Measurements from ENCODE around the gene PDGFB.

Gene PDGFB

DNA sequence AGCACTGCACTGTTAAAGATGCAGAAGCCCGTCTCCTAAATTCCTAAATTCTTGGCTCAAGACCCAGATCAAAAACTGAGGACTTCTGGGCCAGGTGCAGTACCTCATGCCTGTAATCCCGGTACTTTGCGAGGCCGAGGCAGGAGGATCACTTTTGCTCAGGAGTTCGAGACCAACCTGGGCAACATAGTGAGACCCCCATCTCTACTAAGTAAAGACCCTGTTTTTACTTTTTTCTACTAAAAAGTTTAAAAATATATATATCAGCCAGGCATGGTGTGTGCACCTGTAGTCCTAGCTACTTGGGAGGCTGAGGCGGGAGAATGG lies 29.7 kb downstream of the PDGFB start:
- Histone ChIP-seq H3K79me2 (ENCODE audit: low read length) (no peaks in the 10 kb centered on the region), H3K9me3 (ENCODE audit: insufficient read depth, low read length) (no peaks in the 10 kb centered on the region), H3K27ac (ENCODE audit: low read length) (no peak overlapping the region), H4K20me1 (ENCODE audit: insufficient read depth, low read length) (no peaks in the 10 kb centered on the region), H2AFZ (ENCODE audit: low read depth, low read length) (no peak overlapping the region), H3K4me2 (ENCODE audit: low read length) (no peak overlapping the region), H3K9ac (ENCODE audit: low read length) (no peak overlapping the region), H3K36me3 (replicated peaks; ENCODE audit: low read depth, low read length) (no peaks in the 10 kb centered on the region), H3K27me3 (ENCODE audit: low read depth, low read length) (peaks cover 16% of the 10 kb centered on the region), H3K4me1 (ENCODE audit: low read length) (peaks cover 4% of the 10 kb centered on the region; the same call in 1 of the 2 replicates), H3K4me3 (ENCODE audit: low read length) (no peak overlapping the region)
- no peak for TF ChIP-seq EZH2phosphoT487 (IDR thresholded peaks at IDR 0.05; ENCODE audit: low read depth)
- TF ChIP-seq, protein P1, sequence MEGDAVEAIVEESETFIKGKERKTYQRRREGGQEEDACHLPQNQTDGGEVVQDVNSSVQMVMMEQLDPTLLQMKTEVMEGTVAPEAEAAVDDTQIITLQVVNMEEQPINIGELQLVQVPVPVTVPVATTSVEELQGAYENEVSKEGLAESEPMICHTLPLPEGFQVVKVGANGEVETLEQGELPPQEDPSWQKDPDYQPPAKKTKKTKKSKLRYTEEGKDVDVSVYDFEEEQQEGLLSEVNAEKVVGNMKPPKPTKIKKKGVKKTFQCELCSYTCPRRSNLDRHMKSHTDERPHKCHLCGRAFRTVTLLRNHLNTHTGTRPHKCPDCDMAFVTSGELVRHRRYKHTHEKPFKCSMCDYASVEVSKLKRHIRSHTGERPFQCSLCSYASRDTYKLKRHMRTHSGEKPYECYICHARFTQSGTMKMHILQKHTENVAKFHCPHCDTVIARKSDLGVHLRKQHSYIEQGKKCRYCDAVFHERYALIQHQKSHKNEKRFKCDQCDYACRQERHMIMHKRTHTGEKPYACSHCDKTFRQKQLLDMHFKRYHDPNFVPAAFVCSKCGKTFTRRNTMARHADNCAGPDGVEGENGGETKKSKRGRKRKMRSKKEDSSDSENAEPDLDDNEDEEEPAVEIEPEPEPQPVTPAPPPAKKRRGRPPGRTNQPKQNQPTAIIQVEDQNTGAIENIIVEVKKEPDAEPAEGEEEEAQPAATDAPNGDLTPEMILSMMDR (IDR thresholded peaks at IDR 0.05; ENCODE audit: low read depth, low read length), result no peak

DNA sequence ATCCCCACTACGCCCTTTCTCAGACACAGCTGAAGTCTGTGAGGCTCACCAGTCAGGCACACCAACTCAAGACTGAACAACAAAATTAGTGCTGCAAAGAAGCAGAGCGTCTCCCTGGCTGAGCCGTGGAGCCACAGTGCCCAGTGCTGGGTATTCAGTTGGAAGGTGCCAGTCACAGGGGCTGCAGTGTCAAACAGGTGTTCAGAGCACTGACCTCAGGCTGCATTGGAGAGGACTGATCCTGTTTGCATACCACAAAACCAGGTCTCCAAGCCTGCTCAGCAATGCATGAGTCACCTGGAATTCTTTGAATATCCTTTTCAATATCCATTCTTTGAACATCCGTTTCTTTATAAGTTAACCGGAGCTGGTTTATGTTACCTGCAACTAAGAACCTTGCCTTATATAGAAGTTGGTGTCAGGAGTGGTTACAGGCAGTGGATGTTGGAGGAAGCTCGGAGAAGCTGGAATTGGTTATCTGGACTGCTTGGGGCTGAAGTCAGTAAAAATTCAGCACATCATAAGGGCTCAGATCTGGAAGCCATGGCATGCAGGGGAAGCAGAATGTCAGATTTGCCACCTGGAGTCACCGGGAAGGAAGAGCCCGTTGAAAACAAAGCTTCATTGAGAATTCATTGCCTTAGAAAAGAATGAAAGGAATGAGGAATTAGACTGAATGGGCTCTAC lies 30.3 kb downstream of the PDGFB start:
- Histone ChIP-seq H3K27me3 (ENCODE audit: low read depth, low read length) (peaks cover 16% of the 10 kb centered on the region), H3K4me1 (ENCODE audit: low read length) (peaks cover 1% of the 10 kb centered on the region; the same call in 1 of the 2 replicates), H3K79me2 (ENCODE audit: low read length) (no peaks in the 10 kb centered on the region), H3K36me3 (replicated peaks; ENCODE audit: low read depth, low read length) (no peaks in the 10 kb centered on the region), H3K27ac (ENCODE audit: low read length) (no peak overlapping the region), H3K9me3 (ENCODE audit: insufficient read depth, low read length) (no peaks in the 10 kb centered on the region), H3K4me3 (ENCODE audit: low read length) (no peak overlapping the region), H2AFZ (ENCODE audit: low read depth, low read length) (no peak overlapping the region), H4K20me1 (ENCODE audit: insufficient read depth, low read length) (no peaks in the 10 kb centered on the region), H3K9ac (ENCODE audit: low read length) (no peak overlapping the region), H3K4me2 (ENCODE audit: low read length) (no peak overlapping the region)
- TF ChIP-seq, protein P1 (IDR thresholded peaks at IDR 0.05; ENCODE audit: low read depth, low read length), result no peak

DNA sequence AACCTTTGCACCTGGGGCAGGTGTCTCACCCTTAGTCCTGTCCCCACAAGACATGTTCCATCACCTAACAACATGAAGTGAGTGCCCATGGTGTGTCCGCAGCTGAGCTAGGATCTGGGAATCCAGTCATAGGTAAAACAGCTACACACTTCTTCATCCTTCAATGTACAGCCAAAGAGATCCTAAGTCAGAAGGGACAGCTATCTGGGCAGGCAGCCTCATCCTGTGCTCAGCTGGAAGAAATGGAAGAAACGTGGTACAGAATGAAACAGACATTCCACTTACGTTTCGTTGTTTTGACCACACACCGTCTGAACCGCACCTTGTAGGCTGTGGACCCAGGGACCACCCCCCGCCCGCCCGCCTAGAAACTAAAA lies 30.8 kb downstream of the PDGFB start:
- no peaks in the 10 kb centered on the region for H3K4me1 ChIP-seq (ENCODE audit: low read length)
- no peak overlapping the region for H3K4me3 ChIP-seq (ENCODE audit: low read length)
- H3K79me2 ChIP-seq (ENCODE audit: low read length), result no peaks in the 10 kb centered on the region
- no peak overlapping the region for H3K4me2 ChIP-seq (ENCODE audit: low read length)
- H4K20me1 ChIP-seq (ENCODE audit: insufficient read depth, low read length), result no peaks in the 10 kb centered on the region
- peaks cover 16% of the 10 kb centered on the region for H3K27me3 ChIP-seq (ENCODE audit: low read depth, low read length)
- no peaks in the 10 kb centered on the region for H3K36me3 ChIP-seq (replicated peaks; ENCODE audit: low read depth, low read length)
- no peak overlapping the region for H3K9ac ChIP-seq (ENCODE audit: low read length)
- H3K27ac ChIP-seq (ENCODE audit: low read length), result no peak overlapping the region
- no peaks in the 10 kb centered on the region for H3K9me3 ChIP-seq (ENCODE audit: insufficient read depth, low read length)
- H2AFZ ChIP-seq (ENCODE audit: low read depth, low read length), result no peak overlapping the region
- TF ChIP-seq, protein P1 (IDR thresholded peaks at IDR 0.05; ENCODE audit: low read depth, low read length), result no peak
- no peak for TF ChIP-seq EZH2phosphoT487 (IDR thresholded peaks at IDR 0.05; ENCODE audit: low read depth)

DNA sequence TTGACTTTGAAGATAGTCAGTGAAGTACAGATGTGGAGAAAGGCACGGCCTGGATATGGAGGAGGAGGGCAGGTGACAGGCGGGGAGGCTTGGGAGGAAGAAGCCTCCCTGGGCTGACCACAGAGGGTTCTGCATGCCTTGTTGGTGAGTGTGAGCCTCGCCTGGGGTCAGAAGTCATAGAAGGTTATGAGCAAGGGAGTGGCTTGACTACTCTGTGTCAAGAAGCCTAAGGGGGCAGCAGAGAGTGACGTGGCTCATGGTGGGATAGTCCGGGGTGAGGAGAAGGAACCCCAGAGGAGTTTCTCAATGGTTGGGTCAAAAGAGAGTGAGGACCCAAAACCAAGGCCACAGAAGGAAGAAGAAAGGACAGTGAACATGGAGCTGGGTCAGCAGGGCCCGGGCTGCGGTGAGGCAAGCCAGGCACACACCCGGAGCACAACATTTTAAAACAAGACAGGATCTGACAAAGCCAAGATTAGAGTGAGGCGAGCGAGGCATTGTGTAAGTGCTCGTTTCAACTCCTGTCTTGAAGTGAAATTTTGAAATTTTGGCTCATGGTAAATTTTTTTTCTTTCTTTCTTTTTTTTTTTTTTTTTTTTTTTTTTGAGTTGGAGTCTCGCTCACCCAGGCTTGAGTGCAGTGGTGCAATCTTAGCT lies 31.9 kb downstream of the PDGFB start:
- TF ChIP-seq, protein P1 (IDR thresholded peaks at IDR 0.05; ENCODE audit: low read depth, low read length), result no peak
- no peak for TF ChIP-seq EZH2phosphoT487 (IDR thresholded peaks at IDR 0.05; ENCODE audit: low read depth)
- no peak overlapping the region for H2AFZ ChIP-seq (ENCODE audit: low read depth, low read length)

More for the DNA sequence above, 31.9 kb downstream of the PDGFB start:
- Histone ChIP-seq H4K20me1 (ENCODE audit: insufficient read depth, low read length) (no peaks in the 10 kb centered on the region), H3K4me3 (ENCODE audit: low read length) (no peak overlapping the region), H3K27me3 (ENCODE audit: low read depth, low read length) (peaks cover 16% of the 10 kb centered on the region), H3K9me3 (ENCODE audit: insufficient read depth, low read length) (no peaks in the 10 kb centered on the region), H3K9ac (ENCODE audit: low read length) (no peak overlapping the region), H3K79me2 (ENCODE audit: low read length) (no peaks in the 10 kb centered on the region), H3K27ac (ENCODE audit: low read length) (no peak overlapping the region), H3K4me1 (ENCODE audit: low read length) (no peaks in the 10 kb centered on the region), H3K4me2 (ENCODE audit: low read length) (no peak overlapping the region), H3K36me3 (replicated peaks; ENCODE audit: low read depth, low read length) (no peaks in the 10 kb centered on the region)
